Anterior cingulate cortex (tissue), 58 donors: Measurements from ENCODE around the gene KLF1.
"Not testable (repeated sequence)": the region's sequence is repeated elsewhere in the genome, so short reads cannot be mapped to it uniquely, and the experiment has no call there.

Experiments
- DNase-seq, 58 donors: peaks; one replicate each; lab custom pipeline; 2025; lab: John Stamatoyannopoulos, UW

Gene KLF1

DNA sequence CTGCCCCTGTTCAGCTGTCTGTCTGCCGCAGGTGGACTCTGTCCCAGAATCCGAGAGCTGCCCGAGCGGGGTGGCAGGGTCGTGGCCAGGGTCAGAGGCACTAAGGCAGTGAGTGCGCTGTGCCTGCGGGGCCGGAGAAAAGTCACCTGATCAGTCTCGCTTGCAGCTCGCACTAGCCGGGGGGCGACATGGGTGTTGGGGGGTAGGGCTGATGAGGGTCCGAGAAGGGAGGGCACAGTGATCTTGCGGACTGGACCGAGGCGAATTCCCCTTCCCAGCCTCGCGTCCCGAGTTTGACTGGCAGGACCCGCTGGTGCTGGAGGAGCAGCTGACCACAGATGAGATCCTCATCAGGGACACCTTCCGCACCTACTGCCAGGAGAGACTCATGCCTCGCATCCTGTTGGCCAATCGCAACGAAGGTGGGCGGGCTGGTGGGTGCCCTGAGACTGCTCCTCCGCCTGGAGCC lies 4.6 kb upstream of the KLF1 start:
- DNase-seq: no peak

DNA sequence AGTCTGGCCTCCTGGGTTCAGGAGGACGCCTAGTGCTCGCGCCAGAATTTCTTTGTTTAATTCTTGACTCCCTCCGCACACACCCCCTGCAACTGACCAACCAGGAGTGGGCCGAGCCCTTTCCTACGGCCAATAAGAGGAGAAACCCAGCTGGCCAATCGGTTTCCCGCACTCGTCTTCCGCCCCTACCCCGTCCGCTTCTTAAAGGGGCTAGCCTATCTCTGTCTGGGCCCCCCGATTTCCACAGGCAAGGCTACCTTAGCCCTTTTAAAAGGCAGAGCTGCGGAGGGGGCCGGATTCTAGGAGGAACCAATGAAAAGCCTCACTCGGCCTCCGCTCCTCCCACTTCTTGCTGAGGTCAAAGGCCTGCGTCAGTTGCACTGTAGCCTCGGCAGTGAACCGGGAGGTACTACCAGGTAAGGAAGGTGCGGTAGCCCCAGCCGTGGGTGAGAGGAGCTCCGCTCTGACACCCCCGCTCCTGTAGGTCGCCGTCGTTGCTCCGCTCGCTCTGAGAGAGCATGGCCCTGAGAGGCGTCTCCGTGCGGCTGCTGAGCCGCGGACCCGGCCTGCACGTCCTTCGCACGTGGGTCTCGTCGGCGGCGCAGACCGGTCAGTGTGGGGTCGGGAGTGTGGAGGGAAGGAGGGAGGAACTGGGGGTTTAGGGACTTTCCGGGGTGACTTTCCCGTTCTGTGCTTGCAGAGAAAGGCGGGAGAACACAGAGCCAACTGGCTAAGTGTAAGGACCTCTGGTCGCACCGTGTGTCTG lies 4.0 kb upstream of the KLF1 start, which contains the start of gene GCDH:
Gene GCDH, plus strand, starts transcription at position 374 of the 766 bp plus-strand sequence. Its CDS starts 145 bp downstream, at position 519.
- peak; percentile 75 to 99 (median 98) for DNase-seq

DNA sequence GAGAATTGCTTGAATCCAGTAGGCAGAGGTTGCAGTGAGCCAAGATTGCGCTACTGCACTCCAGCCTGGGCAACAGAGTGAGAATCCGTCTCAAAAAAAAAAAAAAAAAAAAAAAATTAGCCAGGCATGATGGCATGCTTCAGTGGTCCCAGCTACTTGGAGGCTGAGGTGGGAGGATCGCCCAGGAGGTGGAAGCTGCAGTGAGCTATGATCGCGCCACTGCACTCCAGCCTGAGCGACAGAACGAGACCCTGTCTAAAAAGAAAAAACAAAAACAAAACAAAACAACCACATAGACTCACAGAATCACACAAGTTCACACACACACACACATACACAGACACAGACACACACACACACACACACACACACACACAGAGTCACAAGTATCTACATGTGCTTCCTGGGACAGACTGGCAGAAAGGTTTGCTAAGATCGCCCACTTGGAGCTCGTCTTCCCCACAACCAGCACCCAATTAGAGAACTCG lies 3.3 kb upstream of the KLF1 start:
- DNase-seq: not testable (repeated sequence)

DNA sequence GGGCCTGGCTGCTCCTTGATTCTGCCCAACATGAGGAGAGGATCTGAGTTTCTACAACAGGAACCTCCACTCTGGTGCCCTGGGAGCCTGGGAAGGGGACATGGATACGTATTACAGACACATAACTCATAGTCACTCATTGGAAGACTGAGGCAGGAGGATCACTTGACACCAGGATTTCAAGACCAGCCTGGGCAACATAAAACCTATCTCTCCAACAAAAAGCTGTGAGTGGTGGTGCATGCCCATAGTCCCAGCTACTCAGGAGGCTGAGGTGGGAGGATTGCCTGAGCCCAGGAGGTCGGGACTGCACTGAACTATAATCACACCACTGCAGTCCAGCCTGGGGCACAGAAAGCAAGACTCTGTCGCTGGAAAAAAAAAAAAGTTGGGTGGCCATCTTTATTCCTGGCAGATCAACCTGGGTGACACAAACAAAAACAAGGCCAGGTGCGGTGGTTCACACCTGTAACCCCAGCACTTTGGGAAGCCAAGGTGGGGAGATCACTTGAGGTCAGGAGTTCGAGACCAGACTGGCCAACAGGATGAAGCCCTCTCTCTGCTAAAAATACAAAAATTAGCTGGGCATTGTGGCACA lies 1.1 kb upstream of the KLF1 start:
- DNase-seq: no peak

DNA sequence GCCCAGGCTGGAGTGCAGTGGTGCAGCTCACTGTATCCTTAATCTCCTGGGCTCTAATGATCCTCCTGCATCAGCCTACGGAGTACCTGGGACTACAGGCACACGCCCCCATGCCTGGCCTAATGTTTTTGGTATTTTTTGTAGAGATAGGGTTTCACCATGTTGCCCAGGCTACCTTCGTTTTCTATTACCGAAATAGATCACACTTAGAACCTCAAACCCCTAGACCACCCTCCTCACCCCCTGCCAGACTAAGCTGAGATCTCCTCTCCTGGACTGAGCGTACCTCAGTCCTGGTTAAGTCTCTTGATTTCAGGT lies 391 bp downstream of the KLF1 start:
- DNase-seq: no peak

DNA sequence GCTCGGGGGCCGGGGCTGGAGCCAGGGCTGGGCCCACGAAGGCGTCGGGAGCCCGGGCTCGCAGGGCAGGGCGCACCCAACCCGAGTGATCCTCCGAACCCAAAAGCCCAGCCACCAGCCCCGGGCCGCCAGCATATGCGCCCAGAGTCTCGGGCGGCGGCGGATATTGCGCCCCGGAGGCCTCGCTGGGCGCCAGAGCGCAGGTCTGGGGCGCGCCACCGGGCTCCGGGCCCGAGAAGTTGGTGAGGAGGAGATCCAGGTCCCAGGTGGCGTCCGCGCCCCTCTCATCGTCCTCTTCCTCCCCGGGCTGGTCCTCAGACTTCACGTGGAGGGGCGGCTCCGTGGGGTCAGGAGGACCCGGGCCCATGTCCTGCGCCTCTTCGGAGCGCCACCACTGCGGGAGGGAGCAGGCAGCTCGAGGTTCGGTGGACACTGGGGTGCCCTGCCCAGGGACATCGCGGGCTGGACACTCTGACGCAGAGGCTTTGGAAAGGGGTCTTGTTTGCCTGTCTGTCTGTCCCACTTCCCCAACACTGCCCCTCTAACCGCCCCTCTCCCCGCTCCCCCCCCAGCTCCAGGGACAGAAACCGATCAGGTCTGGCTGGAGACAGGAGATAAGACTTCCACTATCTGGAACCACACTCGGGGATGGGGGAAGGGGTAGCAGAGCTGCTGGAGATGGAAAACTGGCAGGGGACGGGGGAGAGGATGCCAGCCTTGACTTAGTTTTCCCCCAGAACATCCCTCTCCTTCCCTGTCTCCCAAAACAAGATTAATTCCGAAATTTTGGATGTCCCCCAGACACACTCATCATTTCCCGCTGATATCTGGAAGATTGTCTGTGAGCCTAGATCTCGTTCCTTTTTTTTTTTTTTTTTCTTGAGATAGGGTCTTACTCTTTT lies 1.0 kb downstream of the KLF1 start:
- peak in 1 of 58 donors; percentile 9 for DNase-seq

DNA sequence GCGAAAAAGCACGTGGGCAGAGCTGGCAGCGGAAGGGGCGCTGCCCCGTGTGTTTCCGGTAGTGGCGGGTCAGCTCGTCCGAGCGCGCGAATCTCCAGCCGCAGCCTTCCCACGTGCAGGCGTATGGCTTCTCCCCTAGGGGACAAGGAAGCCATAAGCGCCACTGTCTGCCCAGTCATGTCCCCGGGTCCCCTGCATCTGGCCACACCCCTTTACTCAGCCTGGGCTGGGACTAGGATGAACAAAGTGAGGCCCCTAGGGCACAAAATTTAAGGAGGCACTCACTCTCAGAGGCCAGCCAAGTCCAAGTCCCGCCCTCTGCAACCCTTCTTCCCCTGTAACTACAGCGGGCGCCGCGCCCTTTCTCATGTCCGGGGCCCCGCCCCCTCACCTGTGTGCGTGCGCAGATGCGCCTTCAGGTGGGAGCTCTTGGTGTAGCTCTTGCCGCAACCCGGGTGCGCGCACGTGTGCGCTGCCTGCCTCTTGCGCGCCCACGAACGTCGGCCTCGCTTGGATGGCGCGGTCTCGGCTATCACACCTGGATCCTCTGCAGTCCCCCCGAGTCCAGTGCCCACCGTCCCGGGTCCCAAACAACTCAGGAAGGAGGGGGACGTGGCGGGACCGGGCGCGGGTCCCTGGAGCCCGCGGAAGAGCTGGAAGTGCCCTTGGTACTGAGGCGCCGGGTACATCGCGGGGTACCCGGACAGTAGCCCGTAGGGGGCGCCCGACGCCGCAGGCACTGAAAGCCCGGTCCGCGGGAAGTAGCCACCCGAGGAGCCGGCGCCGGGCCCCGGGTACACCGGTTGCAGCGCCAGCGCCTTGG lies 1.9 kb downstream of the KLF1 start:
- DNase-seq: peak in 44 of 58 donors; percentile 6 to 75 (median 30)

DNA sequence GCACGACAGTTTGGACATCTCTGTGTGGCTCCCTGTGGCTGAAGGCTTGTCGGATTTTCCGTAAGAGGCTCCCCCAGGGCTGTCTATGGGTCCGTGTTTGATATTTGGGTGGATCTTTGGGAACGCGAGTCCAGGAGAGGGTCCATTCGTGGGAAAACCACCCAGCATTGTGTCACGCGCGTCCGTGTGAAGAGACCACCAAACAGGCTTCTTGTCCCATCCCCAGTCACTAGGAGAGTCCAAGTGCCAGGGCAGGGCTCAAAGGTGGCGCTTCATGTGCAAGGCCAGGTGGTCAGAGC lies 2.4 kb downstream of the KLF1 start:
- DNase-seq: no peak

DNA sequence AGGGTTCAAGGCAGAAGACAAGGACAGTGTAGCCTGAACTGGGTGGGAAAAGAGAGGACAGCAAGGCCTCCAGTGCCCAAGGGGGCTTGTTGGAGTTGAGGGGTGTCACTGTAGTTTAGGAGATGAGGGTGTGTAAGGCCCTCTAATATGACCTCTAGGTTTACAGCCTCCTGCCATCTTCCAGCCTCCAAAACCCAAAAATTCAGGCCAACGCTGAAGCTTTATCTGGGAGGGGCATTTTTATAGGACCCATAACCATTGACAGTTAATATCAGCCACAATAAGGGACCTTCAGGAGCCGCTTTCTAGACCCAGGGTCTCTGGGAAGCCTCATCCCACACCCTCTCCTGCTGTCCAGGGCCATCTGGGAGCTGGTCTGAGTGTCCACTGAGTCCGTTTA lies 2.8 kb downstream of the KLF1 start:
- DNase-seq: no peak

DNA sequence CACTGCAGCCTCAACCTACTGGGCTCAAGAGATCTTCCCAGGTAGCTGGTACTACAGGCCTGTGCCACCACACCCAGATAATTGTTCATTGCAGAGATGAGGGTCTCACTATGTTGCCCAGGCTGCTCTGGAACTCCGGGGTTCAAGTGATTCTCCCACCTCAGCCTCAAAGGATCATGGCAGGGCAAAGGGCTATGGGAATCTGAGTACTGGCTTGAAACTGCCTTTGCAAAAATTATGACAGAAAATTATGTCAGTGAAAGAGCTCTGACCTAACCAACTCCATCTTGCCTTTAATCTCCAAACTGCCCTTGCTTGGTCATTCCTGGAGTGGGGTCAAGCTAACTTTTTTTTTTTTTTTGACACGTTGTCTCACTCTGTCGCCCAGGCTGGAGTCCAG lies 4.4 kb downstream of the KLF1 start:
- DNase-seq: no peak

DNA sequence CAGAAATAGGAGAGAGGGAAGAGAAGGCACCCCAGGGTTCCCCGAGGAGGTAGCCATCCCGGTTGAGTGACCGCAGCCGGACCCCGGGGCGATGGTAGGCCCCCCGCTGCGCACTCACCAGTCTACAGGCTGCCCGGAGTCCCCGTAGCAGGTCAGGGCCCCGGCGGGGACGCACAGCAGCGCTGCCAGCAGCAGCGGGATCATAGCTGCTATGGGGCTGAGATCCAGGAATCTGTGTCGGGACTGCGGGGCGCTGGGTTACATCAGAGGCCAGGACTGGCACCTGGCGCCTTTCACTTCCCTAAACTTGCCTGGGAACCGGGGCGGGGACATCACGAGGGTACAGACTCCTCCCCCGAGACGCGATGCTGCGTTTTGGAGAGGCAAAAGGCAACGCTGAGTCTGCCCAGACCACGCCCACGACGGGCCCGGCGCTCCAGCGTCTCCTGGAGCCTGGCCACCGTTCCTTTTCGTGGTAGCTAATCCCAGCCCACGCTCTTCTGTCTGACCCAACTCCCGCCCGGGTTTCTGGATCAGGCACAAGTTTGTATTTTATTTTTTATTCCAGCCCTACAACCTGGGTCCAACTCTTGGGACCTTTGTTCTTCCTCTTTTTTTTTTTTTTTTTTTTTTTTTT lies 5.7 kb downstream of the KLF1 start, which contains the start of gene DNASE2:
Gene DNASE2, minus strand, starts transcription at position 278 of the 637 bp plus-strand sequence. Its CDS starts 74 bp downstream, at position 204.
- peak in 57 of 58 donors; percentile 21 to 92 (median 81) for DNase-seq

DNA sequence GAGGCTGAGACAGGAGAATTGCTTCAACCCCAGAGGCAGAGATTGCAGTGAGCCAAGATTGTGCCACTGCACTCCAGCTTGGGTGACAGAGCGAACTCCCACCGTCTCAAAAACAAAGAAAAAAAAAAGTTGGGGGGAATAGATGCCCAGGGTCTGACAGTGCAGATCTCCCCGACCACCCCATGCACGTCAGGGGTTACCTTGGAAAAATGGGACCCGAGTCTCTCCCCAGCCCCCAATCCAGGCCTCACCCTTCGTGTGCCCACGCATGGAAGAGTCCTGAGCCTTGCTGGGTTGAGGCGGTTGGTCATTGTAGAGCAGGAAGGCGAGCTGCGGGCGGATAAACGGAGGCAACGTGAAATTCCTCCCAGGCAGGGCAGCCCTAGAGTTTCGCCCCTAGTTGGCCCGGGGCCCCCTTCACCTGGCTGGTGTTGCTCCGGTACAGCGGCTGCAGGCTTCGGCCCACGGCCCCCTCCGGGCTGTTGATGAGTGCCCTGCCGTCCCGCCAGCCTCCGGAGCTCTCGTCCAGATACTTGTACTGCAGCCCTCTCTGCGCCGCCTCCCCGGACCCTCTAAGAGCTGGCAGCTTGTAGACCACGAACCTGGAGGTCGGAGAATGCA lies 6.3 kb downstream of the KLF1 start:
- peak in 14 of 58 donors; percentile 22 to 62 (median 36) for DNase-seq

DNA sequence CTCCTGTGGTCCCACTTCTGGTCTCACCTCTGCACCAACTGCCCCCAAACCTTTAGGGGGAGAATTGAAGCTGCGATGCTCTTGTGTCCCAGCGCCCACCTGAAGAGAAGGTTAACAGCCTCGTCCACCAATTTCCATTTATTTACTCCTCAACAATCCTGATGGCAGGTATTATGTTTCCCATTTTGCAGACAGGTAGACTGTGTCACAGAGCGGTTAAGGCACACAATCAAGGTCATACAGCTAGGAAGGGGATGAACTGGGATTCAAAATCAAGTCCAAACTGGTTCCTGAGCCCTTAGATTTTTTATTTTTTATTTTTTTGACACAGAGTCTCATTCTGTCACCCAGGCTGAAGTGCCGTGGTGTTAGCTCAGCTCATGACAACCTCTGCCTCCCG lies 11.9 kb downstream of the KLF1 start:
- no peak for DNase-seq

DNA sequence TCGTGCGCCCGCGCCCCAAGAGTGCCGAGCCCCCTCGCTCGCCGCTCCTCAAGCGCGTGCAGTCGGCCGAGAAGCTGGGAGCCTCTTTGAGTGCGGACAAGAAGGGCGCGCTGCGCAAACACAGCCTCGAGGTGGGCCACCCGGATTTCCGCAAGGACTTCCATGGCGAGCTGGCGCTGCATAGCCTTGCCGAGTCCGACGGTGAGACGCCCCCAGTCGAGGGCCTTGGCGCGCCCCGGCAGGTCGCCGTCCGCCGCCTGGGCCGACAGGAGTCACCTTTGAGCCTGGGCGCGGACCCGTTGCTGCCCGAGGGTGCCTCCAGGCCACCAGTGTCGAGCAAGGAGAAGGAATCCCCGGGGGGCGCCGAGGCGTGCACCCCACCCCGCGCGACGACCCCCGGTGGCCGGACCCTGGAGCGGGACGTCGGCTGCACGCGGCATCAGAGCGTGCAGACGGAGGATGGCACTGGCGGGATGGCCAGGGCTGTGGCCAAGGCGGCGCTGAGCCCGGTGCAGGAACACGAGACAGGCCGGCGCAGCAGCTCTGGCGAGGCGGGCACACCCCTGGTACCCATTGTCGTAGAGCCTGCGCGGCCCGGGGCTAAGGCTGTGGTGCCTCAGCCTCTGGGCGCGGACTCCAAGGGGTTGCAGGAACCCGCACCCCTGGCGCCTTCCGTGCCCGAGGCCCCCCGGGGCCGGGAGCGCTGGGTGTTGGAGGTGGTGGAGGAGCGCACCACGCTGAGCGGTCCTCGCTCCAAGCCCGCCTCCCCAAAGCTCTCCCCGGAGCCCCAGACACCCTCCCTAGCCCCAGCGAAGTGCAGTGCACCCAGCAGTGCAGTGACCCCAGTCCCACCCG lies 12.9 kb downstream of the KLF1 start:
- DNase-seq: no peak

DNA sequence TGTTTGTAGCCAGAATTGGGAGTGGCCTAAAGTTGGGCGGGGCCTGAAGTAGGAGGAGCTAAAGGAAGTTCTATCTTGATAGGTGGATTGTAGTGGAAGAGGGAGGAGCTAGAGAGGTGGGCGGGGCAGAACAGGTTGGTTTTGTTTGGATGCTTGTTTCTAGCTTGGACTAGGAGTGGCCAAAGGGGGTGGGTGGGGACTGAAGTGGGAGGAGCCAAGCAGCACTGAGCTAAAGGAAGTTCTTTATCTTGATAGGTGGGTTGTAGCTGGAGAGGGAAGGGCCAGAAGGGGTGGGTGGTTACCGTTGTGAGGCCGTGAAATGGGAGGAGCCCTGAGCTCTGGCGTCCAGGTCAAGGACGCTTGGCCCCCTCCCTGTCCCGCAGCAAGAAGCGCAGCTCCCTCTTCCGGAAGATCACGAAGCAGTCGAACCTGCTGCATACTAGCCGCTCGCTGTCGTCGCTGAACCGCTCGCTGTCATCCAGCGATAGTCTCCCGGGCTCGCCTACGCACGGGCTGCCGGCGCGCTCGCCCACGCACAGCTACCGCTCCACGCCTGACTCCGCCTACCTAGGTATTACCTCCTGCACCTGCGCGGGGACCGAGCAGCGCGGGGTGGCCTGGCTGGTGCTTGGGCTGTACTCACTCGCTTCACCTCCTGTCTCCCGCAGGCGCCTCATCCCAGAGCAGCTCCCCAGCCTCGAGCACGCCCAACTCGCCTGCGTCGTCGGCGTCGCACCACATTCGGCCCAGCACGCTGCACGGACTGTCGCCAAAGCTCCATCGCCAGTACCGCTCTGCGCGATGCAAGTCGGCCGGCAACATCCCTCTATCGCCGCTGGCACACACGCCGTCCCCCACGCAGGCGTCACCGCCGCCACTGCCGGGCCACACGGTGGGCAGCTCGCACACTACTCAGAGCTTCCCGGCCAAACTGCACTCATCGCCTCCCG lies 13.8 kb downstream of the KLF1 start:
- peak in 4 of 58 donors; percentile 7 to 59 (median 20) for DNase-seq

DNA sequence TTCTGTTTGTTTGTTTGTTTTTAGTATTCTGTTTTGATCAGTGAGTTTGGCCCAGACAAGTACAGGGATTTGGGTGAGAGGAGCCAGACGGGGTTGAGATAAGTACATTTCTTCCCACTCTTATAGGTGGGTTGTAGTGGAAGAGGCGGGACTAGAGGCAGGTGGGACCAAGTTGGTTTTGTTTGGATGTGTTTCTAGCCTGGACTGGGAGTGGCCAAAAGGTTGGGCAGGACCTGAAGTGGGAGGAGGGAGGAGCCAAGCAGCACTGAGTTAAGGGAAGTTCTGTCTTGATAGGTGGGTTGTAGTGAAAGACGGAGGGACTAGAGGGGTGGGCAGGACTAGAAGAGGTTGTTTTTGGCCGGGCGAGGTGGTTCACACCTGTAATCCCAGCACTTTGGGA lies 14.7 kb downstream of the KLF1 start:
- no peak for DNase-seq

DNA sequence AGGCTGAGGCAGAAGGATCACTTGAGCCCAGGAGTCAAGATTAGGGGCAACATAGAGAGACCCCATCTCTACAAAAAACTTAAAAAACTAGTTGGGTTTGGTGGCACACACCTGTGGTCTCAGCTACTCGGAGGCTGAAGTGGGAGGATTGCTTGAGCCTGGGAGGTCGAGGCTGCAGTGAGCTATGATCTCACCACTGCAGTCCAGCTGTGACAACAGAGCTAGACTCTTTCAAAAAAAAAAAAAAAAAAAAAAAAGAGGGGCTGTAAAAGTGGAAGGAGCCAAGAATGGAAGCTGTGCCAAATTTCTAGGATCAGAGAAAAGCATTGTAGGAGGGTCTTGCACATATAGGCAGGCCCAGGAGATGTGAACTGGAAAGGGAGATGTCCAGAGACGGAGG lies 15.3 kb downstream of the KLF1 start:
- no peak for DNase-seq
